Gastrocnemius medialis (tissue), 4 donors: ENCODE measurements around the gene PNPLA6. TPM values are rescaled to one million over a fixed set of nuclear protein-coding genes. Genes with fewer than 3 reads are reported as not detected.

ENCODE experiments used
- ATAC-seq, 2 donors: fragments of 150-250 bp; one replicate each; pipeline ENCODE4 v1.9.1; 2016
- DNase-seq, 2 donors: peaks; one replicate each; pipeline ENCODE4 v3.0.0-alpha.2; 2019
- H3K27ac ChIP-seq, 4 donors: fragments of 200-600 bp; sonication (generic); 1 replicate in 1 of 4; 2 replicates in 3 of 4; pipeline ENCODE4 v1.5.1; 2016 to 2018; ENCODE audit warnings: mild to moderate bottlenecking in 2 of 4, moderate library complexity in 1 of 4
- H3K27me3 ChIP-seq, 3 donors: fragments of 200-600 bp; sonication (generic) in 2 of 3; 1 replicate in 1 of 3; 2 replicates in 2 of 3; pipeline versions ENCODE4 v1.5.1 to v1.6.0; 2016 to 2019; ENCODE audit warnings: mild to moderate bottlenecking in 1 of 3, moderate library complexity in 1 of 3
- H3K36me3 ChIP-seq, 2 donors: fragments of 200-600 bp; sonication (generic) in 1 of 2; one replicate each; pipeline ENCODE4 v1.5.1; 2017 to 2018
- H3K4me1 ChIP-seq, 2 donors: fragments of 200-600 bp; sonication (generic) in 1 of 2; one replicate each; pipeline ENCODE4 v1.5.1; 2016 to 2017; ENCODE audit warnings: mild to moderate bottlenecking in 2 of 2
- H3K4me3 ChIP-seq, 4 donors: fragments of 200-600 bp; sonication (generic) in 3 of 4; 1 replicate in 1 of 4; 2 replicates in 3 of 4; pipeline ENCODE4 v1.5.1; 2016 to 2019; ENCODE audit warnings: mild to moderate bottlenecking in 2 of 4
- H3K9me3 ChIP-seq, 3 donors: fragments of 200-600 bp; sonication (generic) in 2 of 3; 1 replicate in 1 of 3; 2 replicates in 2 of 3; pipeline ENCODE4 v1.5.1; 2016 to 2019
- CTCF ChIP-seq, 5 experiments: fragments of 450-650 bp in 3 of 5; fragments of 200-600 bp in 2 of 5; sonication (generic) in 2 of 5; IDR thresholded peaks in 4 of 5; conservative IDR thresholded peaks in 1 of 5; 1 replicate in 4 of 5; 2 replicates in 1 of 5; pipeline ENCODE4 v1.5.1; 2016 to 2019; ENCODE audit warnings: antibody characterized with exemption in 5 of 5, mild to moderate bottlenecking in 3 of 5, moderate library complexity in 3 of 5
- POLR2A ChIP-seq, 2 donors: fragments of 450-650 bp; IDR thresholded peaks; one replicate each; pipeline ENCODE4 v1.6.1; 2017; ENCODE audit warnings: antibody characterized with exemption in 2 of 2, mild to moderate bottlenecking in 2 of 2, moderate library complexity in 2 of 2
- in situ Hi-C, 4 donors: fragments of 200-750 bp; cut with MboI; loops; one replicate each; pipeline versions ENCODE4 v1.15.0 to v1.8.0; 2017; ENCODE audit warnings: low sequenced_read_pairs in 4 of 4
- intact Hi-C: fragments of 100-400 bp; cut with DNase I; formaldehyde crosslinking; loops from one replicate; pipeline ENCODE4 v1.15.1; 2023; ENCODE audit warnings: low total_unique reads
- total RNA-seq, 4 donors: library from RNA; depleted of rRNA; stranded (reverse); fragments of >200 nt; gene quantifications; one replicate each; pipeline versions ENCODE4 v1.1.0 to v1.2.3, GENCODE V29; 2016

The PNPLA6 gene
- total RNA-seq, 4 donors from 2014 or later: 61.4 to 101 (median 75.1) TPM

- intact Hi-C loops: no loop called here
- ATAC-seq: no peak
- Histone ChIP-seq H3K36me3 (peaks cover 0 to 57% of the 10 kb centered on the region in 2 donors), H3K4me3 (no peak overlapping the region), H3K9me3 (no peaks in the 10 kb centered on the region), H3K27me3 (no peaks in the 10 kb centered on the region), H3K4me1 (no peaks in the 10 kb centered on the region), H3K27ac (no peak overlapping the region)
- no peak for TF ChIP-seq CTCF (IDR thresholded peaks at IDR 0.05 in 4 of 5, conservative IDR thresholded peaks at IDR 0.05 in 1 of 5)
- TF ChIP-seq POLR2A (IDR thresholded peaks at IDR 0.05): no peak
- in situ Hi-C loops: no loop called here
- no peak for DNase-seq
Measured at GRCh38 chr19:7559102-7559501, 23.6 kb downstream of the PNPLA6 start.

DNA sequence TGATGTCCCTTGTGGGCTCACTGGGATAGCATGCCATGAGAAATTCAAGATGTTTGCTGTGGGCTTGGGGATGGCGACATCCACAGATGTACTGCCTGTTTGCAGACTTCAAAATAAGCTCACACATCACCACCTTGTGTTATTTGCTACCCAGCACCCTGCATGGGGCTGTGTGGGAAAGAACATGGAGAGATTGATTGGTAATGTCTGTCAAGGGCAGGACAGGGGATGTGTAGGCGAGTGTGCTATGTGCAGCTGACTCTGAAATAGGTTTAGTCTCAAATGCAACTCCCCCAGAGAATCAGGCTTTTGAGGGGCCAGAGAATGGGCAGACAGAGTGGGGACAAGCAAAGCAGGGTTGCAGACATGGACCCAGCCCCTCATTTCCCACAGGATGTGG is 24.7 kb downstream of the PNPLA6 start:
- H3K27ac ChIP-seq: no peak overlapping the region
- no peaks in the 10 kb centered on the region for H3K9me3 ChIP-seq
- no peak for DNase-seq
- H3K36me3 ChIP-seq: peaks cover 0 to 45% of the 10 kb centered on the region in 2 donors
- in situ Hi-C loops: loop anchor here in 3 of 4 donors (10.0 kb wide), 3 partner anchors 115 to 245 kb away; partner anchors contain the start of gene MCEMP1 (in 1 of the 3)
- H3K27me3 ChIP-seq: no peaks in the 10 kb centered on the region
- no peaks in the 10 kb centered on the region for H3K4me1 ChIP-seq
- intact Hi-C loops: no loop called here
- no peak overlapping the region for H3K4me3 ChIP-seq
- TF ChIP-seq CTCF (IDR thresholded peaks at IDR 0.05 in 4 of 5, conservative IDR thresholded peaks at IDR 0.05 in 1 of 5) (no peak), POLR2A (IDR thresholded peaks at IDR 0.05) (no peak)
- ATAC-seq: no peak

GRCh38 chr19:7561325-7561724 is 25.8 kb downstream of the PNPLA6 start:
- ATAC-seq (no peak), DNase-seq (no peak)
- H3K9me3 ChIP-seq: no peaks in the 10 kb centered on the region
- TF ChIP-seq POLR2A (IDR thresholded peaks at IDR 0.05) (no peak), CTCF (IDR thresholded peaks at IDR 0.05 in 4 of 5, conservative IDR thresholded peaks at IDR 0.05 in 1 of 5) (no peak)
- intact Hi-C loops (no loop called here), in situ Hi-C loops (loop anchor here in 3 of 4 donors (10.0 kb wide), 3 partner anchors 113 to 243 kb away; partner anchors contain the start of gene MCEMP1 (in 1 of the 3))
- H3K4me1 ChIP-seq: no peaks in the 10 kb centered on the region
- H3K36me3 ChIP-seq: peaks cover 0 to 40% of the 10 kb centered on the region in 2 donors
- H3K4me3 ChIP-seq: no peak overlapping the region
- no peaks in the 10 kb centered on the region for H3K27me3 ChIP-seq
- H3K27ac ChIP-seq: no peak overlapping the region

DNA sequence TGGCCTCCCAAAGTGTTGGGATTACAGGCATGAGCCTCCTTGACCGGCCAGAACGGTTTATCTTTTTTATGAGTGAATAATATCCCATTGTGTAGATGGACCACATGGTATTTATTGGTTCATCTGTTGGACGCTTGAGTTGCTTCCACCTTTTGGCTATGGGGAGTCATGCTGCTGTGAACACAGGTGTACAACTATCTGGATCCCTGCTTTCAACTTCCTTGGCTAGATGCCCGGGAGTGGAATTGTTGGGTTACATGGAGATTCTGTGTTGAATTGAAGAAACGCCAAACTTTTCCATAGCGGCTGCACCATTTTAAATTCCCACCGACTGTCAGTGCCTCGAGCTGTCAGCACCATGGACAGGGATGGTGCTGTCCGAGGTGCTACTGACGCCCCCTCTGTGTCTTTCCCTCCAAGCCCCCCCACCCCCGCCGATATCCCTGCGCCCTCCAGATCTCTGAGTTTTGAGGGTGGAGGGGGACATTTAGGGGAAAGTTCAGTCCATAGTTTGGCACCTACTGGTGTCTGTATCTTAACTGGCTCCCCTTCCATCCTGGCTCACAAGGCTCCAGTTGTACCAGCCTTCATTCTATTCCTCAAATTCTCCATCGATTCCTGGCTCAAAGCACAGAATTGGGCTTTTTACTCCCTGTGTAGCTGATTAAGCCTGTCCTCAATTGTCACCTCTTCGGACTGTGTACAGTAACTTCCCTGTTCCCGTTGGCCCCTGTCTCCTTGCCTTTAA is 27.3 kb downstream of the PNPLA6 start:
- intact Hi-C loops (no loop called here), in situ Hi-C loops (loop anchor here in 3 of 4 donors (10.0 kb wide), 3 partner anchors 112 to 242 kb away; partner anchors contain the start of gene MCEMP1 (in 1 of the 3))
- H3K27me3 ChIP-seq: no peaks in the 10 kb centered on the region
- no peak for TF ChIP-seq POLR2A (IDR thresholded peaks at IDR 0.05)
- no peak for TF ChIP-seq CTCF (IDR thresholded peaks at IDR 0.05 in 4 of 5, conservative IDR thresholded peaks at IDR 0.05 in 1 of 5)
- no peaks in the 10 kb centered on the region for H3K9me3 ChIP-seq
- ATAC-seq (no peak), DNase-seq (no peak)
- no peaks in the 10 kb centered on the region for H3K4me1 ChIP-seq
- peaks cover 0 to 25% of the 10 kb centered on the region in 2 donors for H3K36me3 ChIP-seq
- H3K27ac ChIP-seq: no peak overlapping the region
- no peak overlapping the region for H3K4me3 ChIP-seq
